Measurements from ENCODE around the gene BOLA1. TPM values are rescaled to one million over a fixed set of nuclear protein-coding genes. Genes with fewer than 3 reads are reported as not detected.

Gene BOLA1
- total and polyA plus RNA-seq, 2 of the 13 experiments (the other 11 are each of a cell fraction or from before 2014, with no cell fraction given) = 3.2 to 4.2 TPM

DNA sequence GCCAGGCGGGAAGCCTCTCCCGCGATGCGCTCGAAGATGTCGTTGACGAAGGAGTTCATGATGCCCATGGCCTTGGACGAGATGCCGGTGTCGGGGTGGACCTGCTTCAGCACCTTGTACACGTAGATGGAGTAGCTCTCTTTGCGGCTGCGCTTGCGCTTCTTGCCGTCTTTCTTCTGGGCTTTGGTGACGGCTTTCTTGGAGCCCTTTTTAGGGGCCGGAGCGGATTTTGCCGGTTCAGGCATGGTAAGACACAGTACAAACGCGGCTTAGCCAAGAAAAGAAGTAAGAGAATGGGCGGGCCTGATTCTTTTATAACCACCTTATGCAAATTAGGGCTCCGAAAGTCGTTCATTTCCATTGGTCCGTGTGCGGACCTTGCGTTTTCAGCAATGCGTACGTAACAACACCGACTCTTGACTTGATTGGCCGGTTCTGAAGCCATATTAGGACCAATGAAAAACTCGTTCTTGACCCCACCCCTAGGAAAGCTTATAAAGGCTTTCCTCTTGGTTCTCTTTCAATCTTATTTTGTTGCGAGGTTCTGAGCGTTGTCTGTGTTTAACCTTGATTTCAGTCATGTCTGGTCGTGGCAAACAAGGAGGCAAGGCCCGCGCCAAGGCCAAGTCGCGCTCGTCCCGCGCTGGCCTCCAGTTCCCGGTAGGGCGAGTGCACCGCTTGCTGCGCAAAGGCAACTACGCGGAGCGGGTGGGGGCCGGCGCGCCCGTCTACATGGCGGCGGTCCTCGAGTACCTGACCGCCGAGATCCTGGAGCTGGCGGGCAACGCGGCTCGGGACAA, 12.8 kb upstream of the BOLA1 start (continued):
- 0 out of 2 replicates have a peak, but pooled peaks have one; percentile 31 for TF ChIP-seq ZNF142 (CRISPR knock-in tag; IDR thresholded peaks at IDR 0.05)
- TF ChIP-seq CHD4 (IDR thresholded peaks at IDR 0.05; ENCODE audit: borderline replicate concordance, low read length) = no peak
- TF ChIP-seq, protein P1, sequence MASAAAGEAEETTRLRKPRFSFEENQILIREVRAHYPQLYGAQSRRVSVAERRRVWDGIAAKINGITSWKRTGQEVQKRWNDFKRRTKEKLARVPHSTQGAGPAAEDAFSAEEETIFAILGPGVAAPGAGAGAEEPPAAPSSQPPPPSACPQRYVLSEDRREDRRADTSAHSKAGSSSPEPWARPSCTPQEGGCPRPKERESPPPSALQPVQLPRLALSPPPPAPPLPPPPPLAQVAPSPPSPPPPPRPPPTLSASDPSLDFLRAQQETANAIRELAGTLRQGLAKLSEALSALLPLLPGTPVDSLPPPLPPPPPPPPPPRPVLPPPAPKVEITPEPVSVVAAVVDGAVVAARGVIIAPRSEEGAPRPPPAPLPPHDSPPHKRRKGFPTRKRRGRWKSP (CRISPR knock-in tag; IDR thresholded peaks at IDR 0.05) = peak; percentile 73
- TF ChIP-seq KDM2A (CRISPR knock-in tag; IDR thresholded peaks at IDR 0.05; ENCODE audit: borderline replicate concordance, low read depth) = peak; percentile 57
- 0 out of 2 replicates have a peak, but pooled peaks have one; percentile 9 for TF ChIP-seq JUNB (CRISPR knock-in tag; IDR thresholded peaks at IDR 0.05; ENCODE audit: borderline replicate concordance)
- TF ChIP-seq ZSCAN30 (CRISPR knock-in tag; IDR thresholded peaks at IDR 0.05) = 0 out of 2 replicates have a peak, but pooled peaks have one; percentile 20
- no peak; the same call in 1 of the 2 replicates for TF ChIP-seq ZNF232 (CRISPR knock-in tag; IDR thresholded peaks at IDR 0.05; ENCODE audit: borderline replicate concordance)
- TF ChIP-seq ZNF543 (CRISPR knock-in tag; IDR thresholded peaks at IDR 0.05) = peak; percentile 26; the same call in 1 of the 2 replicates
- peak; percentile 65 for TF ChIP-seq ZNF558 (CRISPR knock-in tag; IDR thresholded peaks at IDR 0.05; ENCODE audit: borderline replicate concordance)
- TF ChIP-seq MXI1 (IDR thresholded peaks at IDR 0.05; ENCODE audit: borderline replicate concordance, low read depth, low read length) = peak; percentile 16; the same call in 1 of the 3 replicates
- TF ChIP-seq, protein P2, sequence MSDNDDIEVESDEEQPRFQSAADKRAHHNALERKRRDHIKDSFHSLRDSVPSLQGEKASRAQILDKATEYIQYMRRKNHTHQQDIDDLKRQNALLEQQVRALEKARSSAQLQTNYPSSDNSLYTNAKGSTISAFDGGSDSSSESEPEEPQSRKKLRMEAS (IDR thresholded peaks at IDR 0.05) = peak; percentile 18; the same call in 1 of the 2 replicates
- TF ChIP-seq ERF (CRISPR knock-in tag; IDR thresholded peaks at IDR 0.05) = peak; percentile 28; the same call in 1 of the 2 replicates
- TF ChIP-seq, protein P3, sequence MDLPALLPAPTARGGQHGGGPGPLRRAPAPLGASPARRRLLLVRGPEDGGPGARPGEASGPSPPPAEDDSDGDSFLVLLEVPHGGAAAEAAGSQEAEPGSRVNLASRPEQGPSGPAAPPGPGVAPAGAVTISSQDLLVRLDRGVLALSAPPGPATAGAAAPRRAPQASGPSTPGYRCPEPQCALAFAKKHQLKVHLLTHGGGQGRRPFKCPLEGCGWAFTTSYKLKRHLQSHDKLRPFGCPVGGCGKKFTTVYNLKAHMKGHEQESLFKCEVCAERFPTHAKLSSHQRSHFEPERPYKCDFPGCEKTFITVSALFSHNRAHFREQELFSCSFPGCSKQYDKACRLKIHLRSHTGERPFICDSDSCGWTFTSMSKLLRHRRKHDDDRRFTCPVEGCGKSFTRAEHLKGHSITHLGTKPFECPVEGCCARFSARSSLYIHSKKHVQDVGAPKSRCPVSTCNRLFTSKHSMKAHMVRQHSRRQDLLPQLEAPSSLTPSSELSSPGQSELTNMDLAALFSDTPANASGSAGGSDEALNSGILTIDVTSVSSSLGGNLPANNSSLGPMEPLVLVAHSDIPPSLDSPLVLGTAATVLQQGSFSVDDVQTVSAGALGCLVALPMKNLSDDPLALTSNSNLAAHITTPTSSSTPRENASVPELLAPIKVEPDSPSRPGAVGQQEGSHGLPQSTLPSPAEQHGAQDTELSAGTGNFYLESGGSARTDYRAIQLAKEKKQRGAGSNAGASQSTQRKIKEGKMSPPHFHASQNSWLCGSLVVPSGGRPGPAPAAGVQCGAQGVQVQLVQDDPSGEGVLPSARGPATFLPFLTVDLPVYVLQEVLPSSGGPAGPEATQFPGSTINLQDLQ (CRISPR knock-in tag; IDR thresholded peaks at IDR 0.05) = peak; percentile 58; the same call in 1 of the 2 replicates
- TF ChIP-seq ZNF740 (CRISPR knock-in tag; IDR thresholded peaks at IDR 0.05) = peak; percentile 33; the same call in 1 of the 2 replicates
- TF ChIP-seq RFXAP (CRISPR knock-in tag; IDR thresholded peaks at IDR 0.05; ENCODE audit: borderline replicate concordance) = 0 out of 2 replicates have a peak, but pooled peaks have one; percentile 38
- no peak; the same call in 1 of the 2 replicates for TF ChIP-seq SP2 (CRISPR knock-in tag; IDR thresholded peaks at IDR 0.05)
- TF ChIP-seq REPIN1 (CRISPR knock-in tag; IDR thresholded peaks at IDR 0.05; ENCODE audit: borderline replicate concordance, low read depth) = no peak

Data from HepG2 (cell line).